ENCODE measurements around the gene XRCC3. TPM values are rescaled to one million over a fixed set of nuclear protein-coding genes. Genes with fewer than 3 reads are reported as not detected.

Gene XRCC3
- total and polyA plus RNA-seq, 2 donors (not counting 3 experiments of a cell fraction or from before 2014, with no cell fraction given), result 13.6 to 27.2 TPM

DNA sequence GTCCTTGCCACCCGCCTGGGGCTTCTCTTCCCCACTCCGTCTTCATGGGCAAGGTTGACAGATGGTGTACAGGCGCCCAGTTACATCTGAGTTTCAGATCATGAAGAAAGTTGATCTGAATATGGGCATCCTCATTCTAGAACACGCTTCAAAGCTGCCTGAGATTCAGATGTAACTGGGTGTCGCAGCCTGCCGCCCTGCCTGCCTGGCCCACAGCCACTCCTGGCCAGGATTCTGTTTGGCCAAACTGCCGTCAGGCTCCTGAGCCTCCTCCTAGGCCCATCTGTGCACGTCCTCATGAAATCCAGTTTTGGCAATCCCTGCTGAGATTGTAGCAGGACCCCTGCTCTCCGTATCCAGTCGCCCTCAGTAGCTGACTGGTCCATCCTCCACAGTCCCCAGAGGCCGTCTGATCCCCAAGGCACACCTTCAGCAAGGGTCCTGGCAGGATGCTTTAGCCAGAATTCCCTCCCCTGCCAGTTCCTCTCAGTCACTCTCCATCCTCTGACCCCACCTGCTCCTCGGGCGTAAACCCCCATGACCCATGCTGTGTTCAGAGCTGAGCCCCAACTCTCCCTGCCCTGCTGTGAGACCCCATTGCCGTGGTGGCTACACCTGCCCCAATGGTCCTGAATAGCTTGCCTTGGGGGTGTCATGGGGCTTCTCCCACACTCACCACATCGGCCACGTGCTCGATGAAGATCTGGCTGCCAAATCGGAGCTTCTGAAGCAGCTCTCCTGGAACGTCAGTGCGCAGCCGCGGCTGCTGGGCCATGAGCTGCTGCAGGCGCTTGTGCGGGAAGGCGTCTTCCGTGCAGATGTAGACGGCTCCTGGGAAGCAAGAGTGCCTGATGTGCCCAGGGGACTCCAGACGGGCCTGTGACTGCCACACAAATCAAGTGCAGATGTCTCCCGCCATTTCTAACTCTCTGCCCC lies 12.5 kb downstream of the XRCC3 start:
- Histone ChIP-seq H3K9me1 (replicated peaks; ENCODE audit: control insufficient read depth, extremely low read depth, insufficient read depth, low read length) (no peaks in the 10 kb centered on the region), H3K9ac (replicated peaks; ENCODE audit: extremely low read depth, insufficient read depth, low read length) (no peak overlapping the region), H3K27ac (ENCODE audit: insufficient read depth, low read depth, low read length) (no peak overlapping the region), H3K36me3 (ENCODE audit: control insufficient read depth in 2 of 2, extremely low read depth in 1 of 2, insufficient read depth in 2 of 2, low read length in 2 of 2) (peaks cover 0 to 24% of the 10 kb centered on the region in 2 experiments), H3K9me3 (replicated peaks; ENCODE audit: control insufficient read depth, insufficient read depth, low read length) (no peaks in the 10 kb centered on the region), H3K4me2 (ENCODE audit: insufficient read depth, low read length) (no peak overlapping the region), H4K20me1 (replicated peaks; ENCODE audit: control insufficient read depth, extremely low read depth, insufficient read depth, low read length) (no peaks in the 10 kb centered on the region), H2AFZ (ENCODE audit: low read depth, low read length) (no peak overlapping the region), H3K4me3 (replicated peaks in 1 of 3; ENCODE audit: insufficient read depth in 1 of 3, low read depth in 1 of 3, low read length in 3 of 3) (no peak overlapping the region), H3K79me2 (ENCODE audit: control insufficient read depth, insufficient read depth, low read length) (no peaks in the 10 kb centered on the region), H3K4me1 (ENCODE audit: control insufficient read depth, extremely low read depth, insufficient read depth, low read length) (peaks cover 35% of the 10 kb centered on the region), H3K27me3 (ENCODE audit: control insufficient read depth in 2 of 2, insufficient read depth in 2 of 2, low read length in 2 of 2) (no peaks in the 10 kb centered on the region)
- BruUV-seq (replicated peaks), result no TSS peak
- intact Hi-C loops (cut with micrococcal nuclease) (no loop called here), dilution Hi-C loops (cut with MboI; ENCODE audit: extremely low pct_ligation_motif_present, low sequenced_read_pairs) (no loop called here)
- ChIA-PET POLR2A (interaction anchor here (0.6 kb wide), 1 partner anchor 59 kb away, joined by 8 read pairs; no protein-coding TSS in a partner anchor), CTCF (interaction anchor here (0.7 to 3.1 kb wide), 4 partner anchors 9 to 278 kb away, joined by 3 to 10 read pairs (median 4); no protein-coding TSS in a partner anchor)
- no peak for DNase-seq (ENCODE audit: low read depth, low spot score)
- TF ChIP-seq JUN (IDR thresholded peaks at IDR 0.05; ENCODE audit: borderline replicate concordance, insufficient read depth, insufficient read length, low read depth), result no peak
- TF ChIP-seq, protein P1, sequence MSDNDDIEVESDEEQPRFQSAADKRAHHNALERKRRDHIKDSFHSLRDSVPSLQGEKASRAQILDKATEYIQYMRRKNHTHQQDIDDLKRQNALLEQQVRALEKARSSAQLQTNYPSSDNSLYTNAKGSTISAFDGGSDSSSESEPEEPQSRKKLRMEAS (IDR thresholded peaks at IDR 0.05; ENCODE audit: insufficient read depth, insufficient read length), result no peak
- FAIRE-seq, result no peak

DNA sequence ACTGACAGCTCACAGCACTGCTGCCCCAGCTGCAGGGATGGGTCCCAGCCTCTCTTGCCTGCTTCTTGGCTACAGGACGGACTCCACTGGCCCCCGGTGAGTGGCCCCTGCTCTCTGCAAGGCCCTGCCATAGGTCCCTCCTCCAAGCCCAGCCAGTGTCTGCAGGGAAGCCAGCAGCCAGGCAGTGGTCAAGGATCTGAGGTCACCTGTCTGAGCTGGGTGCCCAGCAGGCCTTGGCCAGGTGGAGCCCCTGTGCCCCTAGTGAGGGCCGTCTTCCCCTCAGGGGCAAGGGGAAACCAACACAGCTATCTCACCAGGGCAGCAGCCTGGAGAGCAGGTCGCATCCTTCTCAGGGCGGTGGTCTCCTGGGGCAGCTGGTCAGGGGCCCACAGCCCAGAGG lies 13.2 kb downstream of the XRCC3 start:
- DNase-seq (ENCODE audit: low read depth, low spot score), result no peak
- no peak overlapping the region for H3K4me3 ChIP-seq (replicated peaks in 1 of 3; ENCODE audit: insufficient read depth in 1 of 3, low read depth in 1 of 3, low read length in 3 of 3)
- H3K36me3 ChIP-seq (ENCODE audit: control insufficient read depth in 2 of 2, extremely low read depth in 1 of 2, insufficient read depth in 2 of 2, low read length in 2 of 2), result peaks cover 0 to 27% of the 10 kb centered on the region in 2 experiments
- no peaks in the 10 kb centered on the region for H3K27me3 ChIP-seq (ENCODE audit: control insufficient read depth in 2 of 2, insufficient read depth in 2 of 2, low read length in 2 of 2)
- dilution Hi-C loops (cut with MboI; ENCODE audit: extremely low pct_ligation_motif_present, low sequenced_read_pairs) (no loop called here), intact Hi-C loops (cut with micrococcal nuclease) (no loop called here)
- BruUV-seq (replicated peaks), result no TSS peak
- TF ChIP-seq POLR2AphosphoS5 (IDR thresholded peaks at IDR 0.05; ENCODE audit: insufficient read depth, low read depth, low read length), result no peak
- no peak for TF ChIP-seq FOS (IDR thresholded peaks at IDR 0.05; ENCODE audit: borderline replicate concordance, insufficient read depth, low read length)
- no peak for TF ChIP-seq MYC (IDR thresholded peaks at IDR 0.05; ENCODE audit: low read depth, low read length)
- H4K20me1 ChIP-seq (replicated peaks; ENCODE audit: control insufficient read depth, extremely low read depth, insufficient read depth, low read length), result no peaks in the 10 kb centered on the region
- no peak overlapping the region for H3K4me2 ChIP-seq (ENCODE audit: insufficient read depth, low read length)
- CTCF ChIA-PET, result interaction anchor here (1.0 kb wide), 1 partner anchor 10 kb away, joined by 3 read pairs; no protein-coding TSS in a partner anchor
- peaks cover 38% of the 10 kb centered on the region for H3K4me1 ChIP-seq (ENCODE audit: control insufficient read depth, extremely low read depth, insufficient read depth, low read length)
- no peak overlapping the region for H3K9ac ChIP-seq (replicated peaks; ENCODE audit: extremely low read depth, insufficient read depth, low read length)
- no peaks in the 10 kb centered on the region for H3K9me1 ChIP-seq (replicated peaks; ENCODE audit: control insufficient read depth, extremely low read depth, insufficient read depth, low read length)
- no peaks in the 10 kb centered on the region for H3K9me3 ChIP-seq (replicated peaks; ENCODE audit: control insufficient read depth, insufficient read depth, low read length)
- H3K27ac ChIP-seq (ENCODE audit: insufficient read depth, low read depth, low read length), result no peak overlapping the region
- FAIRE-seq, result no peak
- POLR2A ChIA-PET, result no interaction called here
- H3K79me2 ChIP-seq (ENCODE audit: control insufficient read depth, insufficient read depth, low read length), result peaks cover 2% of the 10 kb centered on the region
- H2AFZ ChIP-seq (ENCODE audit: low read depth, low read length), result no peak overlapping the region

Data from endothelial cell of umbilical vein (primary cell).